Activated CD4-positive, alpha-beta T cell treated with anti-CD3 and anti-CD28 coated beads, Interleukin-2, amount 10 ng/mL, durations not matched to agents 7 days and 5 days (primary cell): ENCODE measurements around the gene VPS13D. TPM values are rescaled to one million over a fixed set of nuclear protein-coding genes. Genes with fewer than 3 reads are reported as not detected.
"Not testable (repeated sequence)": the region's sequence is repeated elsewhere in the genome, so short reads cannot be mapped to it uniquely, and the experiment has no call there.

ENCODE experiments used
- CTCF ChIA-PET: fragments of 350-600 bp; sonication (Branson Sonifier 250); formaldehyde crosslinking; loops from one replicate; lab custom pipeline; 2021; ENCODE audit warnings: antibody characterized with exemption; lab: Charles Lee
- POLR2A ChIA-PET: fragments of 350-600 bp; sonication (Branson Sonifier 250); formaldehyde crosslinking; loops from one replicate; lab custom pipeline; 2021; ENCODE audit warnings: antibody characterized with exemption; lab: Charles Lee
- DNase-seq: peaks from one replicate; pipeline ENCODE4 v3.0.0-alpha.2; 2020
- H3K27ac Mint-ChIP-seq: one replicate; pipeline ENCODE4 v1.8.0; 2021; ENCODE audit warnings: mild to moderate bottlenecking, moderate library complexity, mixed read lengths
- H3K27me3 Mint-ChIP-seq: one replicate; pipeline ENCODE4 v1.8.0; 2021; ENCODE audit warnings: mixed read lengths
- H3K36me3 Mint-ChIP-seq: one replicate; pipeline ENCODE4 v1.8.0; 2021; ENCODE audit warnings: low read depth, mixed read lengths
- H3K4me1 Mint-ChIP-seq: one replicate; pipeline ENCODE4 v1.8.0; 2021; ENCODE audit warnings: mixed read lengths
- H3K4me3 Mint-ChIP-seq: one replicate; pipeline ENCODE4 v1.8.0; 2021; ENCODE audit warnings: mild to moderate bottlenecking, moderate library complexity, mixed read lengths
- H3K9me3 Mint-ChIP-seq: one replicate; pipeline ENCODE4 v1.8.0; 2021; ENCODE audit warnings: mixed read lengths
- total RNA-seq, 2 experiments: library from RNA; stranded (reverse); gene quantifications; one replicate each; pipeline ENCODE4 v1.2.3, GENCODE V29; 2021

The VPS13D gene
- total RNA-seq, 2 experiments from 2014 or later = 34.0 to 41.9 TPM

DNA sequence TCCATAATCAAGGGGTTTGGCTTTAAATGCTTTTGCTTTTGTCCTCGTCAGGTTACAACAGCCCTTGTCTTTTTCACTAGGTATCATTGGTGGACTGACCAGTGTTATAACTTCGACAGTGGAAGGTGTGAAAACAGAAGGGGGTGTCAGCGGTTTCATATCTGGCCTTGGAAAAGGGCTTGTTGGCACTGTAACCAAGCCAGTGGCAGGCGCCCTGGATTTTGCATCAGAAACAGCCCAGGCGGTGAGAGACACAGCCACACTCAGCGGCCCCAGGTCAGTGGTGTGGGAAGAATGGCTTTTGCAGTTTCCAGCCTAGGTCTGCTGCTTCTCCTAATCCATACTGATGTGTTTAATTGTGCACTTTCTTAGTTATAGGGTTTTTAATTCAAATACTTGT is 230.3 kb downstream of the VPS13D start:
- H3K27ac Mint-ChIP-seq = no peak overlapping the region
- ChIA-PET POLR2A (no interaction called here), CTCF (no interaction called here)
- H3K36me3 Mint-ChIP-seq = peaks cover 69% of the 10 kb centered on the region
- H3K9me3 Mint-ChIP-seq = no peaks in the 10 kb centered on the region
- no peak overlapping the region for H3K4me3 Mint-ChIP-seq
- DNase-seq = no peak
- no peaks in the 10 kb centered on the region for H3K27me3 Mint-ChIP-seq
- H3K4me1 Mint-ChIP-seq = peaks cover 31% of the 10 kb centered on the region

DNA sequence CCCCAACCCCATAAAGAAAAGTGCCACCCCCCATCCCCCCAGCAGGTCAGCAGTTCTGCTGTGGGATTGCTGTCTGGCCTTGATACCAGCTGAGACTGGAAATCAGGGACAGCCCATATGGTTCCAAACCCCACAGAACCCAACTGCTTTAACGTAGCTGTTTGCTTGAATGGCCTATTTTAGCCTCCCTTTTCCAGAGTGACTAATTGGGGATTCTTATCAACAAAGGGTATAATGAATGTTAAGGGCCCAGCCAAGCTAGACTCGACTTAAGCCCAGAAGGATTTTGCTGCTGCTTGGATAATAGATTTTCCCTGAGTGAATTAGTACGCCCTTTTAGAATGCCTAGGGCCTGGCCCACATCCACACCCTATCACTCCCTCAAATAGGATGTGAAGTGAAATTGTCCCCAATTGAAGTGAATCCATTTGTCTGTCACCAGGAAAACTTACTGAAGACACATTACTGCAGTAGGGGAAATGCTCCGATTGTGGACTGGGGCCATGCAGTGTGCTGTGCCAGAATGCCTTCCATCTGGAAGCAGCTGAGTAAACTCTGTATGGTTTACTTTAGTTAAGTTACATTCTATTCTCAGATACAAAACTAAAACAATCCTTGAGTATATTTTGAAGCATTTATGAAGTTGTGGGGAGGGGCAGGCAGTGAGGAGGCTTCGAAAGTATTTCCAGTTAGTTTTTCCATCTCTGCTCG is 231.2 kb downstream of the VPS13D start:
- DNase-seq = no peak
- H3K4me3 Mint-ChIP-seq = no peak overlapping the region
- H3K9me3 Mint-ChIP-seq = no peaks in the 10 kb centered on the region
- peaks cover 71% of the 10 kb centered on the region for H3K36me3 Mint-ChIP-seq
- POLR2A ChIA-PET = no interaction called here
- CTCF ChIA-PET = interaction anchor here (1.3 kb wide), 1 partner anchor 9 kb away, joined by 3 read pairs; no protein-coding TSS in a partner anchor
- H3K27ac Mint-ChIP-seq = no peak overlapping the region
- H3K27me3 Mint-ChIP-seq = no peaks in the 10 kb centered on the region
- peaks cover 26% of the 10 kb centered on the region for H3K4me1 Mint-ChIP-seq

DNA sequence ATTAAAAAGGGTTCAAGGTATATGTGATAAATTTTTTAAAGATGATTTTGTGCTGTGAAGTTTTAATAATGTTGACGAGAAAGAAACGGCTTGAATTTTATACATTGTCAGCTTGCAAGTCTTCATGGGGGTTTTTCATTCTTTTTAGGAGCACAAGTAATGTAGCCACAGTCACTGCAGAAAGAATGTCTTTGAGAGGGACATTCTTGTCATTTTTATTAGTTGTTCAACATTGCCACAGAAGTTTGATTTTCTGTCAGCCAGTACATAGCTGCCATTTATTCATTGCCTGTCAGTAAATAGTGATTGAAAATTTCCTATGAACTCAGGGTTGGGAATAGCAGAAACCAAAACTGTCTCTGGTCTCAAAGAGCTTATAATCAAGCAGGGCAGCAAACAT is 231.9 kb downstream of the VPS13D start:
- CTCF ChIA-PET = interaction anchor here (1.3 kb wide), 1 partner anchor 9 kb away, joined by 3 read pairs; no protein-coding TSS in a partner anchor
- H3K4me1 Mint-ChIP-seq = peaks cover 22% of the 10 kb centered on the region
- no peak for DNase-seq
- H3K9me3 Mint-ChIP-seq = no peaks in the 10 kb centered on the region
- no peaks in the 10 kb centered on the region for H3K27me3 Mint-ChIP-seq
- H3K36me3 Mint-ChIP-seq = peaks cover 70% of the 10 kb centered on the region
- no peak overlapping the region for H3K4me3 Mint-ChIP-seq
- no peak overlapping the region for H3K27ac Mint-ChIP-seq
- POLR2A ChIA-PET = no interaction called here

DNA sequence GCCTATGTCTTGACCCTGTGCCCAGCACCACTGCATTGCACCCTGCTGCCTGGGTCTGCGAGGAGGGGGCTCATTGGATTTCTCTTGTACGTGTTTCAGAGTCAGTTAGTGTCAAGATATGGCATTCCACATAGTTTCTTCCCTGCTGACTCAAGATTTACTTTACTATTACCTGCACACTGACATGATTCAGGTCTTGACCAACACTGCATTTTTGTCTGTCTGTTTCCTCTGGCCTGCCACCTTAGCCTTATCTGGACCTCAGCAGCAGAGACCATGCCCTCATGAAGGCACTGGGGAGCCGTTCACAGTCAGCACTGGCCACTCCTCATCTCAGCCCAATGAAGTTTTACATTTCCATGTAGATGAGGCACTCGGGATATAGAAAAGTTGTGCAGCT is 232.8 kb downstream of the VPS13D start:
- H3K27ac Mint-ChIP-seq = no peak overlapping the region
- H3K36me3 Mint-ChIP-seq = peaks cover 66% of the 10 kb centered on the region
- H3K4me1 Mint-ChIP-seq = peaks cover 21% of the 10 kb centered on the region
- H3K4me3 Mint-ChIP-seq = no peak overlapping the region
- no peak for DNase-seq
- CTCF ChIA-PET = no interaction called here
- no peaks in the 10 kb centered on the region for H3K27me3 Mint-ChIP-seq
- H3K9me3 Mint-ChIP-seq = no peaks in the 10 kb centered on the region
- POLR2A ChIA-PET = no interaction called here

DNA sequence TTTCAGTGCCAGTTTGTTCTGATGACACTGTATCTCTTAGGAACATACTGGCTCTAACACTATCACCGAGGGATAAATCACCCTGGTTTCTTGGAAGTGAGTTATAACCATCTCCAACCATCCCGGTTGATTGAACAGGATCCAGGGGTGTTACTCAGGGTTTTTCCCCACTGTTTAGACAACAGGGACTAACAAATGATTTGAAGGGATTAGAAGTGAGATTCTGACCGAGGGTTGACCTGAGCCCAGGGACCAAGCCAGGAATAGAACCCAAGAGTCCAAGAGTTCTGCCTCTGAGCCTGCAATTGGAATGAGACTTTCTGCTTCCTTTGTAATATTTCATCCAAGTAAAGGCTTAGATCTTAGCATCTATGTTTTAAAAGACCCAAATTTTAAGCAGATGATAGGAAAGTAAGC is 234.2 kb downstream of the VPS13D start:
- Mint-ChIP-seq H3K36me3 (peaks cover 61% of the 10 kb centered on the region), H3K4me3 (no peak overlapping the region), H3K4me1 (peaks cover 18% of the 10 kb centered on the region), H3K27me3 (no peaks in the 10 kb centered on the region), H3K9me3 (no peaks in the 10 kb centered on the region), H3K27ac (no peak overlapping the region)
- no peak for DNase-seq
- CTCF ChIA-PET = interaction anchor here (1.0 to 1.2 kb wide), 2 partner anchors 11 to 17 kb away, joined by 3 read pairs; no protein-coding TSS in a partner anchor
- POLR2A ChIA-PET = no interaction called here

DNA sequence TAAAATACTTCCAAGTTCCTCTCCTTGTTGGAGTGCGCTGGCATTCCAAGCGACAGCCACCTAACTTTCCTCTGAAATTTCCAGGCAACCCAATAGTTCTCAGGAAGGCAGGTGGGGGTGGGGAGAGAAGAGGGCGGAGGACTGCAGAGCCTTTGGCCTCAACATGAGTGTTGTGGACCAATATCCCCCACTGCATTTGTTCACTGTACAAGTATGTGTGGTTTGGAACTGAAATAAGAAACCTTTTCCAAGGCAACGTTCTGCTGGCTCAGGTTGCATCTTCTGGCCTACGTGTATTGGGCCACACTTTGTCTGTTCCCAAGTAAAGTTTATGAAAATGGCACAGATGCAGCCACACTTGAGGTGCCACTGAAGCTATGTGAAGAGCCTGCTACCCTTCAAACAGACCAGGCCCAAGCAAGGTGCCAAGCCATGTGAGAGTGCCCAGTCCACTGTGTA is 234.8 kb downstream of the VPS13D start:
- no peaks in the 10 kb centered on the region for H3K9me3 Mint-ChIP-seq
- H3K36me3 Mint-ChIP-seq = peaks cover 58% of the 10 kb centered on the region

DNA sequence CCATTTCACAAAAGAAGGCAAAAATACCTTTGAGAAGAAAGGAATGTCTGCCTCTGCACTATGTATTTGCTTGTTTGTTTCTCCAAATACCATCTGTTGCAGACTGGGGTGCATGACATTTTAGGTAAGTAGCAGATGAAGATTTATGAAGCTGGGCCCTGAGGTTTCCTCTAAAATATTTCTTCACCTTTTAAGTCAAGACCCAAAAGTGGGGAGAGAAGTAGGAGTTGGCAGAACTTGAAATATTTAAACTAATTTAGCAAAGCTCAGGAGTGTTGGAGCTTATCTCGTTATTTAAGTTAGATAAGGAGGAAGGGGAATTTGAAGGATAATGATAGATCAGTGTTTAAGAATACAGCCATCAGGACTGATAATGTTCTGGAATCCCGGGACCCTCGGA is 235.3 kb downstream of the VPS13D start:
- CTCF ChIA-PET = interaction anchor here (0.6 to 0.7 kb wide), 2 partner anchors 13 to 19 kb away, joined by 3 to 4 read pairs; no protein-coding TSS in a partner anchor
- POLR2A ChIA-PET = no interaction called here
- DNase-seq = no peak
- Mint-ChIP-seq H3K36me3 (peaks cover 56% of the 10 kb centered on the region), H3K4me1 (peaks cover 18% of the 10 kb centered on the region), H3K27ac (no peak overlapping the region), H3K9me3 (no peaks in the 10 kb centered on the region), H3K4me3 (no peak overlapping the region), H3K27me3 (no peaks in the 10 kb centered on the region)

More for the DNA sequence above, 234.8 kb downstream of the VPS13D start:
- Mint-ChIP-seq H3K4me3 (no peak overlapping the region), H3K27me3 (no peaks in the 10 kb centered on the region), H3K27ac (no peak overlapping the region), H3K4me1 (peaks cover 18% of the 10 kb centered on the region)
- POLR2A ChIA-PET = no interaction called here
- CTCF ChIA-PET = interaction anchor here (0.7 kb wide), 1 partner anchor 14 kb away, joined by 3 read pairs; no protein-coding TSS in a partner anchor
- DNase-seq = no peak

DNA sequence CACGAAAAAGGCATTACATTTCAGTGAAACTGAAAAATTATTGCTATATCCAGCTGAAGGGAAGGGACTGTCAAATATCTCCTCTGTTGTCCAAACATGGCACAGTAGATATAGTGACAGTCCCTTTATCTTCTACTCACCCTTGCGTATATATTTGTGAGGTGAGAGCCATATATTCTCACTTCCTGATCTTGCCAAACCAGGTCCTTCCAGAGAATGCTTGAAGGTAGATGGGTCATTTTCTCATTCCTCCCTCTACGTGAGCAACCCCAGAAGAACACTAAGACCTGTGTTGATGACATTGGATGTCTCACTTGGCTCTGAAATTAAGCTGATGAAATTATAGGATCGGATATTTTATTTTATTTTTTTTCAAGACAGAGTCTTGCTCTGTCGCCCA is 237.0 kb downstream of the VPS13D start:
- Mint-ChIP-seq H3K4me1 (peaks cover 20% of the 10 kb centered on the region), H3K27ac (no peak overlapping the region), H3K9me3 (no peaks in the 10 kb centered on the region), H3K4me3 (no peak overlapping the region), H3K27me3 (no peaks in the 10 kb centered on the region), H3K36me3 (peaks cover 50% of the 10 kb centered on the region)
- DNase-seq = no peak
- CTCF ChIA-PET = no interaction called here
- POLR2A ChIA-PET = no interaction called here

DNA sequence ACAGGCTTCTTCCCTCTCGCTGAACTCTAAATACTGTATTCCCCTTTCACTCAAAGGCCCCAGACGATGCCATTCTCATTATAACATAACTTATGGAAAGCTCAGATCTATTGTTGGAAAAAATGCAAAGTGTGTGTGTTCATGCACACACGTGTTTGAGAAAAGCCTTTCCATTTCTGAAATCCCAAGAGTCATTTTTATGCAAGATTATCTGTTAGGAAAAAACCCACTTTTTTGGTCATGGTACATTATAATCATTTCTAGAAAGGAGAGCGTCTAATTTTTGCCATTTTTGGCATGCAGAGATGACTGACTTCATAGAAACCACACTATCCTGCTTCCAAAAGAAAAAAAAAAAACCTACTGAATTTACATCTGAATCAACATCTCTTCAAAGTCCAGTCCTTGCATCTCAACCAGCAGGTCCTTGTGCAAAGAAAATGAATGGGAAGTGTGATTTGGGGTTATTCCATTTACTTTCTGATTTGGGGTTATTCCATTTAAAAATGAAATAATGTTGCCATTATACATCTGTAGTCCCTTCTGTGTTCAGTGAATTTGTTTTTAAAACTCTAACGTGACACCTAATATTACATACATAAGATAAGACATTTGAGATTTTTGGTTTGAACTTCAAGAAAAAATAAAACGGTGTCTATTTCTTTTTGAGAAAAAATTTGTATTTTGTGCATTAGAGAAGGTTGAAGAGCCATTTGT is 237.9 kb downstream of the VPS13D start:
- no peaks in the 10 kb centered on the region for H3K9me3 Mint-ChIP-seq
- H3K4me3 Mint-ChIP-seq = no peak overlapping the region
- H3K27ac Mint-ChIP-seq = no peak overlapping the region
- H3K36me3 Mint-ChIP-seq = peaks cover 51% of the 10 kb centered on the region
- H3K27me3 Mint-ChIP-seq = no peaks in the 10 kb centered on the region
- no peak for DNase-seq
- H3K4me1 Mint-ChIP-seq = peaks cover 29% of the 10 kb centered on the region
- CTCF ChIA-PET = interaction anchor here (1.5 kb wide), 1 partner anchor 15 kb away, joined by 5 read pairs; no protein-coding TSS in a partner anchor
- POLR2A ChIA-PET = no interaction called here

DNA sequence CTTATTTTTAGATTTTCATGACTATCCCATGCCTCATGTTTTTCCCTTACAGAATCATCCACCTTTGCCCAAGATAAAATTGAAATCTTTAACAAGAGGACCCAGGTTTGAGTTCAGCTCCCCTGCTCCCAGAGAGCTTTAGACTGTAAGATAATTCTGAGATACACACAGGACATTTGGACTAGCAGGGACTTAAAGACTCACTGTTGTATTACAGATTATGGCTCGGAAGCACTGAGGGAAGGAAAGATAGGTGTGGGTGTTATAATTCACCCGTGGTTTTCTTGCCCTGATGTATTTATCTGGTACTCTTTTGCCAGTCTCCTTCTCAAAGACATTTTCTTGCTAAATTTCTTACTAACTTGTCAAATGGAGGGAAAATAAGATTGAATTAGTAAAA is 238.5 kb downstream of the VPS13D start:
- H3K4me3 Mint-ChIP-seq = no peak overlapping the region
- H3K4me1 Mint-ChIP-seq = peaks cover 35% of the 10 kb centered on the region
- peaks cover 49% of the 10 kb centered on the region for H3K36me3 Mint-ChIP-seq
- H3K27me3 Mint-ChIP-seq = no peaks in the 10 kb centered on the region
- POLR2A ChIA-PET = no interaction called here
- H3K9me3 Mint-ChIP-seq = no peaks in the 10 kb centered on the region
- CTCF ChIA-PET = interaction anchor here (1.5 kb wide), 1 partner anchor 16 kb away, joined by 5 read pairs; no protein-coding TSS in a partner anchor
- no peak overlapping the region for H3K27ac Mint-ChIP-seq
- DNase-seq = no peak

DNA sequence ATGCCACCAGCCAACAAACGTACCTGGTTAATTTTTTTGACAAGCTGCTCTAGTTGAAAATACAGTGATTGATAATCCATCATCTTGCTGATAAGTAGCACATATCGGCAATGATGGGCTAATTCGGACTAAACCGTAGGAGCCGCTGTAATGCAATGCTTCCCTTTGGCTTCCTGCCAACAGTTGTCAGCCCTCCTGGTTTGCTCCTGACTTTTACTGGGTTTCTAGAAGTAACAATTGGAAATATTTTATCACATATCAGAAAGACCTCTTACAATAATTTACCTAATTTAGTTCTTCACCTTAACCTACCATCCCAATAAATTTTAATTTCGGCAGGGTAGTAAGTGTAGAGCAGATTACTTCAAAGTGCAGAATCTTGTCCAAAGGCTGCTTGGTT is 239.7 kb downstream of the VPS13D start:
- H3K27me3 Mint-ChIP-seq = no peaks in the 10 kb centered on the region
- H3K9me3 Mint-ChIP-seq = no peaks in the 10 kb centered on the region
- peaks cover 46% of the 10 kb centered on the region for H3K4me1 Mint-ChIP-seq
- no peak for DNase-seq
- no peak overlapping the region for H3K4me3 Mint-ChIP-seq
- peaks cover 53% of the 10 kb centered on the region for H3K36me3 Mint-ChIP-seq
- no peak overlapping the region for H3K27ac Mint-ChIP-seq
- ChIA-PET CTCF (no interaction called here), POLR2A (interaction anchor here (0.6 kb wide), 1 partner anchor 35 kb away, joined by 3 read pairs; no protein-coding TSS in a partner anchor)

DNA sequence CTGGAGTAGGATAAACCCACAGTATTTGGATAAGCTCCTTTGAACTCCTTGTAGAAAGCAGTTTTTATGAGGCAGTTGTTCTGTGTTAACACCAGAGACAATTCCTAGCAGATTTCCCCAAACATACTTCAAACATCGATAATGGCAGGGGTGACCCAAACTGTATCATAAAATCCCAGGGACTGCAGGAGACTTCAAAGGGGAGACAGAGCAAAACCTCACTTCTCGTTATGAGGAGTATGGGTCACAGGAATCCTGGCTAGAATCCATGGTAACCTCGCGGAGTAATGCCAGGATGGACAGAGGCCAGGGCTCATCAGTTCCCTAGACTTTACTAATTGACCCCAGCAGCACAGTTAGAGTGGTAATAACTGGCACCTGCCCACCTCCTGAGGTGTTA is 240.2 kb downstream of the VPS13D start:
- Mint-ChIP-seq H3K9me3 (no peaks in the 10 kb centered on the region), H3K4me1 (peaks cover 51% of the 10 kb centered on the region), H3K27ac (no peak overlapping the region), H3K36me3 (peaks cover 48% of the 10 kb centered on the region), H3K27me3 (no peaks in the 10 kb centered on the region), H3K4me3 (no peak overlapping the region)
- CTCF ChIA-PET = interaction anchor here (0.7 to 1.1 kb wide), 2 partner anchors 9 to 151 kb away, joined by 3 read pairs; no protein-coding TSS in a partner anchor
- POLR2A ChIA-PET = interaction anchor here (0.6 kb wide), 1 partner anchor 36 kb away, joined by 3 read pairs; no protein-coding TSS in a partner anchor
- no peak for DNase-seq

DNA sequence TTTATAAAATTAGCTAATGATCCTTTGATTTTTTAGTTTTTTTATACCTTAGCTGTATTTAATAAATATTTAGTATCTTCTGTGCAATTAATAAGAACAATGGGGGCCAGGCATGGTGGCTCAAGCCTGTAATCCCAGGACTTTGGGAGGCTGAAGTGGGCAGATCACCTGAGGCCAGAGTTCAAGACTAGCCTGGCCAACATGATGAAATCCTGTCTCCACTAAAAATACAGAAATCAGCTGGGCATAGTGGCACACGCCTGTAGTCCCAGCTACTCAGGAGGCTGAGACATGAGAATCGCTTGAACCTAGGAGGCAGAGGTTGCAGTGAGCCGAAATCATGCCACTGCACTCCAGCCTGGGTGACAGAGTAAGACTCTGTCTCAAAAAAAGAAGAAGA is 241.1 kb downstream of the VPS13D start:
- H3K27ac Mint-ChIP-seq, DNase-seq, H3K4me3 Mint-ChIP-seq, POLR2A ChIA-PET, H3K9me3 Mint-ChIP-seq, H3K27me3 Mint-ChIP-seq: not testable (repeated sequence)
- CTCF ChIA-PET = interaction anchor here (0.7 to 2.0 kb wide), 4 partner anchors 10 to 150 kb away, joined by 3 to 6 read pairs (median 3); no protein-coding TSS in a partner anchor
- peaks cover 61% of the 10 kb centered on the region for H3K4me1 Mint-ChIP-seq
- H3K36me3 Mint-ChIP-seq = peaks cover 46% of the 10 kb centered on the region
